ENCODE data around the gene NDUFS3. TPM values are rescaled to one million over a fixed set of nuclear protein-coding genes. Genes with fewer than 3 reads are reported as not detected.

The NDUFS3 gene
- total and polyA plus RNA-seq, 2 of the 13 experiments (the other 11 are each of a cell fraction or from before 2014, with no cell fraction given): 151 to 184 TPM

GRCh38 chr11:47578524-47579494 lies at the start of gene NDUFS3, which contains the start of gene KBTBD4 (continued):
- peak; percentile 89 for TF ChIP-seq TFDP2 (CRISPR knock-in tag; IDR thresholded peaks at IDR 0.05)
- TF ChIP-seq SKIL (CRISPR knock-in tag; IDR thresholded peaks at IDR 0.05; ENCODE audit: borderline replicate concordance): peak; percentile 47; the same call in 1 of the 2 replicates
- TF ChIP-seq HMG20B (CRISPR knock-in tag; conservative IDR thresholded peaks at IDR 0.05): no peak; the same call in 1 of the 2 replicates
- TF ChIP-seq ZNF761 (CRISPR knock-in tag; conservative IDR thresholded peaks at IDR 0.05): 0 out of 2 replicates have a peak, but pooled peaks have one; percentile 83
- TF ChIP-seq TAF1 (CRISPR knock-in tag; IDR thresholded peaks at IDR 0.05): peak; percentile 98
- peak; percentile 99 for TF ChIP-seq NRL (CRISPR knock-in tag; IDR thresholded peaks at IDR 0.05; ENCODE audit: borderline replicate concordance)
- peak; percentile 73 for TF ChIP-seq ZNF768 (CRISPR knock-in tag; IDR thresholded peaks at IDR 0.05)
- TF ChIP-seq TP53 (CRISPR knock-in tag; conservative IDR thresholded peaks at IDR 0.05): 0 out of 2 replicates have a peak, but pooled peaks have one; percentile 25
- TF ChIP-seq TARDBP (CRISPR knock-in tag; IDR thresholded peaks at IDR 0.05): peak; percentile 99
- TF ChIP-seq ETV6 (CRISPR knock-in tag; conservative IDR thresholded peaks at IDR 0.05): peak; percentile 93
- TF ChIP-seq KDM2A (CRISPR knock-in tag; IDR thresholded peaks at IDR 0.05; ENCODE audit: borderline replicate concordance, low read depth): peak; percentile 100
- 0 out of 2 replicates have a peak, but pooled peaks have one; percentile 68 for TF ChIP-seq ZBTB44 (CRISPR knock-in tag; IDR thresholded peaks at IDR 0.05)
- TF ChIP-seq ZNF354B (CRISPR knock-in tag; IDR thresholded peaks at IDR 0.05): peak; percentile 85; the same call in 1 of the 2 replicates
- TF ChIP-seq MTERF4 (CRISPR knock-in tag; IDR thresholded peaks at IDR 0.05): peak; percentile 83
- TF ChIP-seq ZNF446 (CRISPR knock-in tag; IDR thresholded peaks at IDR 0.05): 0 out of 2 replicates have a peak, but pooled peaks have one; percentile 8
- TF ChIP-seq RFX3 (CRISPR knock-in tag; IDR thresholded peaks at IDR 0.05): peak; percentile 88
- TF ChIP-seq NR2F6 (IDR thresholded peaks at IDR 0.05): no peak
- TF ChIP-seq NR2F6 (CRISPR knock-in tag; IDR thresholded peaks at IDR 0.05): peak; percentile 65
- 0 out of 2 replicates have a peak, but pooled peaks have one; percentile 75 for TF ChIP-seq ZNF256 (CRISPR knock-in tag; conservative IDR thresholded peaks at IDR 0.05)
- no peak; the same call in 1 of the 2 replicates for TF ChIP-seq ZNF619 (CRISPR knock-in tag; IDR thresholded peaks at IDR 0.05)
- TF ChIP-seq ZNF335 (CRISPR knock-in tag; IDR thresholded peaks at IDR 0.05): peak; percentile 87; the same call in 1 of the 2 replicates
- no peak for TF ChIP-seq ZNF260 (CRISPR knock-in tag; IDR thresholded peaks at IDR 0.05; ENCODE audit: borderline replicate concordance, low read depth)
- peak; percentile 95 for TF ChIP-seq ZFX (CRISPR knock-in tag; IDR thresholded peaks at IDR 0.05; ENCODE audit: low read depth)

All from HepG2 (cell line).